A549 (cell line): ENCODE results near the gene KCNAB1. TPM values are rescaled to one million over a fixed set of nuclear protein-coding genes. Genes with fewer than 3 reads are reported as not detected.

ENCODE experiments used
- ATAC-seq, 2 experiments: fragments of 200-7000 bp in 1 of 2; fragments of >200 bp in 1 of 2; cut with Nextera tagmentation in 1 of 2; cut with Tn5 transposase in 1 of 2; 3 replicates each; pipeline versions ENCODE4 v1.8.0 to v1.9.1; 2018 to 2020; ENCODE audit warnings: mild to moderate bottlenecking in 1 of 2, moderate library complexity in 1 of 2
- CTCF ChIA-PET: fragments of 300-600 bp; sonication (Branson Sonifier 250); formaldehyde crosslinking; extraction: SDS; loops from one replicate; lab custom pipeline; 2021; ENCODE audit warnings: antibody characterized with exemption, inconsistent platforms; lab: Yijun Ruan, JAX
- POLR2A ChIA-PET: fragments of 350-600 bp; formaldehyde crosslinking; extraction: SDS; loops from one replicate; lab custom pipeline; 2021; ENCODE audit warnings: antibody characterized with exemption, inconsistent platforms; lab: Yijun Ruan, JAX
- DNase-seq, 2 experiments: peaks; one replicate each; pipeline versions ENCODE4 v3.0.0 to v3.0.0-alpha.2; 2011 to 2016; ENCODE audit warnings: low read depth in 1 of 2, low spot score in 1 of 2
- FAIRE-seq: peaks from 2 replicates; lab custom pipeline; 2011; peaks lifted over from hg19 to GRCh38; lab: Jason Lieb, UNC
- H3K27ac ChIP-seq, 2 experiments: fragments of >200 bp; sonication (Bioruptor Twin); formaldehyde crosslinking; 3 replicates each; pipeline ENCODE4 v1.5.1; 2016 to 2017
- H3K4me1 ChIP-seq: fragments of >200 bp; sonication (Bioruptor Twin); formaldehyde crosslinking; 3 replicates; pipeline ENCODE4 v1.6.1; 2016
- H3K4me2 ChIP-seq: fragments of >200 bp; sonication (Bioruptor Twin); formaldehyde crosslinking; 3 replicates; pipeline ENCODE4 v1.6.1; 2016
- H3K4me3 ChIP-seq: fragments of >200 bp; sonication (Bioruptor Twin); formaldehyde crosslinking; 3 replicates; pipeline ENCODE4 v1.5.1; 2016
- H3K9me3 ChIP-seq: fragments of >200 bp; sonication (Bioruptor Twin); formaldehyde crosslinking; 3 replicates; pipeline ENCODE4 v1.6.1; 2016
- CBX8 ChIP-seq: fragments of 200-600 bp; sonication (generic); IDR thresholded peaks from 2 replicates; pipeline ENCODE4 v1.6.1; 2016
- CHD2 ChIP-seq: fragments of 150-350 bp; IDR thresholded peaks from 2 replicates; pipeline ENCODE4 v1.6.1; 2014; ENCODE audit warnings: low read length; ENCODE audit not compliant: partially characterized antibody
- EHMT2 ChIP-seq: fragments of 200-600 bp; sonication (generic); IDR thresholded peaks from 2 replicates; pipeline ENCODE4 v1.6.1; 2016; ENCODE audit warnings: antibody characterized with exemption, low read depth, mild to moderate bottlenecking, moderate library complexity
- ESRRA ChIP-seq: fragments of 150-350 bp; IDR thresholded peaks from 2 replicates; pipeline ENCODE4 v1.6.1; 2014; ENCODE audit warnings: mild to moderate bottlenecking, low read length, borderline replicate concordance
- FOSB ChIP-seq: fragments of 250-450 bp; sonication (Bioruptor Pico); IDR thresholded peaks from 2 replicates; pipeline ENCODE4 v1.5.0; 2020; ENCODE audit warnings: mild to moderate bottlenecking, moderate library complexity
- GATA3 ChIP-seq: IDR thresholded peaks from 2 replicates; pipeline ENCODE4 v1.6.1; 2012; ENCODE audit warnings: borderline replicate concordance
- JUNB ChIP-seq: fragments of >200 bp; sonication (Bioruptor Twin); formaldehyde crosslinking; IDR thresholded peaks from 2 replicates; pipeline ENCODE4 v1.6.1; 2016
- MAZ ChIP-seq: fragments of 150-350 bp; IDR thresholded peaks from 2 replicates; pipeline ENCODE4 v1.6.1; 2014; ENCODE audit warnings: antibody characterized with exemption, low read depth, low read length, borderline replicate concordance
- NFE2L2 ChIP-seq: fragments of 150-350 bp; conservative IDR thresholded peaks from 2 replicates; pipeline ENCODE4 v1.6.1; 2014; ENCODE audit warnings: low read length
- NPAS2 ChIP-seq: fragments of 250-450 bp; sonication (Bioruptor Pico); IDR thresholded peaks from 2 replicates; pipeline ENCODE4 v1.8.0; 2022; ENCODE audit warnings: mild to moderate bottlenecking, moderate library complexity, borderline replicate concordance
- PBX3 ChIP-seq: IDR thresholded peaks from 2 replicates; pipeline ENCODE4 v1.6.1; 2012
- PHF8 ChIP-seq: fragments of 200-600 bp; sonication (generic); IDR thresholded peaks from 2 replicates; pipeline ENCODE4 v1.6.1; 2016; ENCODE audit warnings: low read depth, mild to moderate bottlenecking, antibody characterized with exemption, moderate library complexity, borderline replicate concordance
- POLR2A ChIP-seq: IDR thresholded peaks from 2 replicates; pipeline ENCODE4 v1.6.1; 2012; ENCODE audit warnings: mild to moderate bottlenecking, low read length
- SMC3 ChIP-seq: fragments of >200 bp; sonication (Bioruptor Twin); formaldehyde crosslinking; IDR thresholded peaks from 3 replicates; pipeline ENCODE4 v1.6.1; 2018; ENCODE audit warnings: inconsistent platforms
- ZFP36 ChIP-seq: fragments of 450-650 bp; IDR thresholded peaks from 2 replicates; pipeline ENCODE4 v1.6.1; 2014; ENCODE audit warnings: borderline replicate concordance; ENCODE audit not compliant: partially characterized antibody
- ZNF302 ChIP-seq: fragments of 250-450 bp; sonication (Bioruptor Pico); IDR thresholded peaks from 2 replicates; pipeline ENCODE4 v1.9.0; 2021; ENCODE audit warnings: inconsistent platforms, mild to moderate bottlenecking, moderate library complexity
- WGBS: methylation state at CpG from one replicate; pipeline ENCODE4 v1.1.6; 2017; ENCODE audit errors: missing lambda C conversion rate; 5-methylcytosine and 5-hydroxymethylcytosine counted together
- polyA plus RNA-seq, 4 experiments: library from polyadenylated mRNA; depleted of rRNA in 3 of 4; stranded (reverse); fragments of >200 nt; fragmentation: RNase III in 1 of 4; extraction: RNeasy Plus Mini Kit Qiagen cat#74134 plus additional on column Dnase treatment in 1 of 4; gene quantifications; 2 replicates in 3 of 4; 3 replicates in 1 of 4; pipeline ENCODE4 v1.2.3, GENCODE V29; 2011 to 2017
- TF ChIP-seq, protein P1 (sequence below): IDR thresholded peaks from 2 replicates; pipeline ENCODE4 v1.6.1; 2012
- TF ChIP-seq, protein P2 (sequence below): fragments of 450-650 bp; IDR thresholded peaks from 2 replicates; pipeline ENCODE4 v1.6.1; 2014; ENCODE audit warnings: antibody characterized with exemption
- TF ChIP-seq, protein P3 (sequence below): fragments of 250-450 bp; sonication (Bioruptor Pico); IDR thresholded peaks from 2 replicates; pipeline ENCODE4 v1.5.0; 2021; ENCODE audit warnings: mild to moderate bottlenecking, moderate library complexity, borderline replicate concordance

The KCNAB1 gene
- polyA plus RNA-seq, 2 of the 4 experiments (the other 2 are of a cell fraction) = not detected

GRCh38 chr3:156397534-156397933 lies 277.2 kb downstream of the KCNAB1 start:
- ChIA-PET POLR2A (no interaction called here), CTCF (interaction anchor here (1.5 kb wide), 1 partner anchor 15 kb away, joined by 6 read pairs; no protein-coding TSS in a partner anchor)
- Histone ChIP-seq H3K4me3 (no peak overlapping the region), H3K4me2 (no peak overlapping the region), H3K9me3 (no peaks in the 10 kb centered on the region), H3K4me1 (no peaks in the 10 kb centered on the region), H3K27ac (no peak overlapping the region)
- TF ChIP-seq PBX3 (no peak), ZFP36 (no peak), SMC3 (no peak)
- TF ChIP-seq, protein P1, sequence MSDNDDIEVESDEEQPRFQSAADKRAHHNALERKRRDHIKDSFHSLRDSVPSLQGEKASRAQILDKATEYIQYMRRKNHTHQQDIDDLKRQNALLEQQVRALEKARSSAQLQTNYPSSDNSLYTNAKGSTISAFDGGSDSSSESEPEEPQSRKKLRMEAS = no peak
- DNase-seq (no peak), FAIRE-seq (no peak), ATAC-seq (no peak)

GRCh38 chr3:156400062-156400461 lies 279.7 kb downstream of the KCNAB1 start:
- FAIRE-seq (no peak), ATAC-seq (no peak), DNase-seq (no peak)
- POLR2A ChIA-PET = no interaction called here
- TF ChIP-seq ESRRA = no peak
- no peak for TF ChIP-seq CHD2
- no peak for TF ChIP-seq FOSB (CRISPR knock-in tag)
- TF ChIP-seq EHMT2 = no peak
- no peaks in the 10 kb centered on the region for H3K9me3 ChIP-seq
- CTCF ChIA-PET = no interaction called here
- no peak overlapping the region for H3K27ac ChIP-seq
- H3K4me1 ChIP-seq = no peaks in the 10 kb centered on the region
- H3K4me3 ChIP-seq = no peak overlapping the region
- 5% methylated on average over 2 of the region's 2 CpGs for WGBS
- no peak overlapping the region for H3K4me2 ChIP-seq

- TF ChIP-seq MAZ = no peak
- TF ChIP-seq ZNF302 (CRISPR knock-in tag) = no peak
- TF ChIP-seq CBX8 = no peak
- no peak for TF ChIP-seq JUNB
- TF ChIP-seq PBX3 = no peak
- TF ChIP-seq NPAS2 (CRISPR knock-in tag) = no peak
- no peak for TF ChIP-seq PHF8
- TF ChIP-seq FOSB (CRISPR knock-in tag) = no peak
- TF ChIP-seq, protein P2, sequence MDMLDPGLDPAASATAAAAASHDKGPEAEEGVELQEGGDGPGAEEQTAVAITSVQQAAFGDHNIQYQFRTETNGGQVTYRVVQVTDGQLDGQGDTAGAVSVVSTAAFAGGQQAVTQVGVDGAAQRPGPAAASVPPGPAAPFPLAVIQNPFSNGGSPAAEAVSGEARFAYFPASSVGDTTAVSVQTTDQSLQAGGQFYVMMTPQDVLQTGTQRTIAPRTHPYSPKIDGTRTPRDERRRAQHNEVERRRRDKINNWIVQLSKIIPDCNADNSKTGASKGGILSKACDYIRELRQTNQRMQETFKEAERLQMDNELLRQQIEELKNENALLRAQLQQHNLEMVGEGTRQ = no peak
- TF ChIP-seq, protein P3, sequence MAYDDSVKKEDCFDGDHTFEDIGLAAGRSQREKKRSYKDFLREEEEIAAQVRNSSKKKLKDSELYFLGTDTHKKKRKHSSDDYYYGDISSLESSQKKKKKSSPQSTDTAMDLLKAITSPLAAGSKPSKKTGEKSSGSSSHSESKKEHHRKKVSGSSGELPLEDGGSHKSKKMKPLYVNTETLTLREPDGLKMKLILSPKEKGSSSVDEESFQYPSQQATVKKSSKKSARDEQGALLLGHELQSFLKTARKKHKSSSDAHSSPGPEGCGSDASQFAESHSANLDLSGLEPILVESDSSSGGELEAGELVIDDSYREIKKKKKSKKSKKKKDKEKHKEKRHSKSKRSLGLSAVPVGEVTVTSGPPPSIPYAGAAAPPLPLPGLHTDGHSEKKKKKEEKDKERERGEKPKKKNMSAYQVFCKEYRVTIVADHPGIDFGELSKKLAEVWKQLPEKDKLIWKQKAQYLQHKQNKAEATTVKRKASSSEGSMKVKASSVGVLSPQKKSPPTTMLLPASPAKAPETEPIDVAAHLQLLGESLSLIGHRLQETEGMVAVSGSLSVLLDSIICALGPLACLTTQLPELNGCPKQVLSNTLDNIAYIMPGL = no peak
- no peak for TF ChIP-seq NFE2L2
- no peak for TF ChIP-seq GATA3
- no peak for TF ChIP-seq POLR2A
- Histone ChIP-seq H3K4me2 (no peak overlapping the region), H3K4me1 (no peaks in the 10 kb centered on the region), H3K4me3 (no peak overlapping the region), H3K27ac (no peak overlapping the region), H3K9me3 (no peaks in the 10 kb centered on the region)
- no peak for DNase-seq
- ATAC-seq = no peak
- ChIA-PET POLR2A (no interaction called here), CTCF (no interaction called here)
- 7% methylated on average over 1 of the region's 1 CpG for WGBS
- no peak for FAIRE-seq
These were observed 280.4 kb downstream of the KCNAB1 start for GRCh38 chr3:156400735-156401134.
